HG02981 (cell line): ENCODE results near the gene RPS6KL1.

Experiments
- ATAC-seq: cut with Tn5 transposase; IDR thresholded peaks from one replicate; pipeline ENCODE4 v1.9.1; 2021; ENCODE audit warnings: mild to moderate bottlenecking, moderate library complexity; ENCODE audit not compliant: unreplicated experiment

Gene RPS6KL1

GRCh38 chr14:74922752-74923401 is at the start of gene RPS6KL1:
Gene RPS6KL1 (minus strand): TSS chr14:74923260. CDS start chr14:74921541, 1,719 bp downstream.
- peak; percentile 95 for ATAC-seq

- ATAC-seq = no peak
Measured at GRCh38 chr14:74968811-74969210, 45.8 kb upstream of the RPS6KL1 start.

GRCh38 chr14:74965486-74966153 is 42.6 kb upstream of the RPS6KL1 start:
- ATAC-seq = no peak

DNA sequence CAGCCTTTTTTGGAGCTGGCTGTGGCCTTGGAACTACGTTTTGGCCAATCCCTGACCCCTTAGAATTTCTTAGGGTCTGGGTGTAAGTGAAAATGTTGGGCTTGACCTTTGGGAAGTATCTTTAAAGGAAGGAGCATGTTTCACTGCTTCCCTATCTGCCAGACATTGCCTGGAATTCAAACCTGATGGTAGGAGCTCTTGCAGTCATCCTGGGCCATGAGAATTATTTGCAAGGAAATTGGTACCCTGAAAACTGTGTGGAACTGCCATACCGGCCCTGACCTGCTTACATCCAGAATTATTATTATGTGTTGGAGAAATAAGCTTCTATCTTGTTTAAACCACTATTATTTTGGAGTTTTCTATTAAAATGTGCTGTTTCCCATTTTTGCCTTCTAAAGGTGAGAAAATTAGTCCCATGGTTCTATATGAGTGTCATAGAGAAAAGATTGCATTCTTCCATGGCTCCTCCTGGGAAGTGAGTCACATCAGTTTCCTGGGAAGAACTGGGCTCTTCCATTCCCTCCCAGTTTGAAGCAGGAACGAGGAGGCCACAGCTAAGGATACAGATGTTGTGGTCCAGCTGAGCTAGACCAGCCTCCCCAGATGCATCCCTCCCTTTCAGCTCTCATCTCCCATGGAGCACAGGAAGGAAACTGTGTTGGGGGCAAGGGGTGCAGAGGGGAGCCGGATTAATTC is 41.9 kb upstream of the RPS6KL1 start:
- no peak for ATAC-seq

GRCh38 chr14:74963705-74964271 is 40.7 kb upstream of the RPS6KL1 start:
- ATAC-seq = no peak

DNA sequence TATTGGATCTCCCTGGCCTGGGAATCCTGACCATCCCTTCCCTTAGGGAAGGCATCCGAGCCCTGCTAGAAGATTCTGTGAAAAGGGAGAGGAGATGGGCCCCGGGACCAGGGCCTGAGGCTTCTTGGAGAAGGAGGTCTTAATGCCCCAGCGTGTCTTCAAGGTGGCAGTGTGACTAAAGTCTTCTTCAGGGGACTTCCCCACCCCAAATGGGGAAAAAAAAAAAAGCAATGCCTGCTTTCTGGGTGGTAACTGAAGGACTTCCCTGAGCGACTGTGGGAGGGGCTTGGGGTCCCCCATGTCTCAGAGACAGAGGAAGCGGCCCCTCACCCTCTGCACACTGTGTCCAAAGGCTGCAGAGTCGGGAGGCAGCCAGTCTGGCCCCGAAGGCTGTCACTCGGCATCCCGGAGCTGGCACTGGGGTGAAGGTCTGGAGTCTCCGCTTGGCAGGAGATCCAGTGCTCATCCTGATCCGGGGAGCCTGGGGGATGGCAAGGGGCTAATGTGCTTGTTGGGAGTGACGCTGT is 40.2 kb upstream of the RPS6KL1 start:
- ATAC-seq = no peak

DNA sequence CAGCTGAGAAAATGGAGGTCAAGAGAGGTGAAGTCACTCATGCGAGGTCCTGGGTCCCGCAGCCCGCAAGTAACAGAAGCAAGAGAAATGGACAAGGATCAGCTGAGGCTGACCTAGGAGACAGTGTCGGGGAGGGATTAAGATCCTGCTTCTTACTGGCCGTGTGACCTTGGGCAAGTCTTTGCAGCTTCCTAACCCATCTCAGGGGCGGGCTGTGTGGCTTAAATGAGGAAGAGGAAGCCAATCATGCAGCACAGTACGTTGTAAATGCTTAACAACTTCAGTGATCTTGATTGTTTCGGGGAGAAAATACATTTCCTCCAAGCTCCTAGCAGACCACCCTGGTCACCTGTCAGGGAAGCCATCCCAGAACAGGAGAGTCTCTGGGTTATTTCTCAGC is 39.4 kb upstream of the RPS6KL1 start:
- ATAC-seq = no peak

GRCh38 chr14:74962046-74962445 is 39.0 kb upstream of the RPS6KL1 start:
- ATAC-seq = no peak

DNA sequence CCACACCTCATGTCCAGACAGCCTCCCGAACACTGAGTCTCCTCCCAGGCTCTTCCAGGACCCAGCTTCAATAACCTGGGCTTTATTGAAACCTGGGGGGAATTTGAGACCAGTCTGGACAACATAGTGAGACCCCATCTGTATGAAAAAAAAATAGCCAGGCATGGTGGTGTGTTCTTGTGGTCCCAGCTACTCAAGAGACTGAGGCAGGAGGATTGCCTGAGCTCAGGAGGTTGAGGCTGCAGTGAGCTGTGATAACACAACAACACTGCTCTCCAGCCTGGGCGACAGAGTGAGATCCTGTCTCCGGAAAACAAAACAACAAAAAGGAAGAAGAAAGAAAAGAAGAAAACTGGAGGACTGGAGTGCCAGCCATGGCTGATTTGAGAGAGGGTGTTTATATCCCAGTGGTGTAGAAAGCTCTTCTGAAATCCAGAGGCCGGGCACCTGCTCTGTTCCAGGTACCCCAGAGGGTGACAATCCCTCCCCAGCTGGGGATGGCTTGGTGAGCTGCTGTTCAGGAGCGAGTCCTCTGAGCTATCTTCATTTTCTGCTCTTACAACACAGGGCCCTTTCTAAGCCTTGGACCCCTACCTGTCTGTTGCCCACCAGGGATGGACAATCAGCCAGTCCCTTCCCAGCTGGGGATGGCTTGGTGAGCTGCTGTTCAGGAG is 38.3 kb upstream of the RPS6KL1 start:
- ATAC-seq = no peak

DNA sequence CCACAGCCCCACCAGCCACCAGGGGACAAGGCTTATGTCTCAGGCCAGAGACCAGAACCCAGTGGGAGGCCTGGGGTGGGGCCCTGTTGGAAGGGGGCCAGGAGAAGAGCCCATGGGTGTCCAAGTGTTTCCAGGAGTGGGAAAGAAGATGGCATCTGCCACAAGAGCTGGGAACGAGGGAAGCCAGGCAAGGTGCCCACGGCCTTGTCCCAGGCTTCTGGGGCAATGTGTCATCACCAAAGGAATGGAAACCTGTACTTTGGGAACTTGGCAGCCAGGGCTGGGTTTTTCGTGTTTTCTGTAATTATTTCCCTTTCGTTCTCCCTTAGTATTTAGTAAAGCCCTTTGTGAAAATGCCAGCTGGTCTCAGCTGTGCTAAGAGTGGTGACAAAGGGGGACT is 37.7 kb upstream of the RPS6KL1 start:
- no peak for ATAC-seq

DNA sequence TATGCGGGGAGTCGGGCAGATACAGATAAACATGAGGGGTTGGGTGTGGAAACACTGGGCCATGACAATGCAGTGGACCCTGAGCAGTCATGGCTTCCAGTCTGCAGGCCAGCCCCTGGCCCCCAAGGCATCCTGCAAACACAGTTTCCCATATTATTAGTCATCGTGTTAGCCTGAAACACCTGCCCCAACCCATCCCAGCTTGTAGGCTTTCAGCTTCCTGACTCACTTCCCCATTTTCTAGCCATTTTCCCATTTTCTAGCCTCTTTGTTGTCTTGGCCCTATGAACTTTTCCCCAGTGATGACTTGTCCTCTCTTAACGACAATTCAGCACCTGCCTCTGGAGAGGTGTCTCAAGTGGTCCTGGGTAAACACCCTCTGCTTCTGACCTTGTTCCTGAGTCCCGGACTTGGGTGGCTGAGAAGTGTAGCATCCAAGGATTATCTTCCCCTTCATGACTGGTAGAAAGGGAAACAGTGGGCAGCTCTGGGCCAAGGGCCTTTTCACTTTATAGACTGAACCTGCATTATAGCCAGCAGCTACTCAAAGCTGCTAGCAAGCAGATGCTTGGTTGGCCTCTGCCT is 36.6 kb upstream of the RPS6KL1 start:
- no peak for ATAC-seq

GRCh38 chr14:74956280-74957072 is 33.4 kb upstream of the RPS6KL1 start:
- ATAC-seq = no peak

- ATAC-seq = no peak
Measured at GRCh38 chr14:74956027-74956279, 32.9 kb upstream of the RPS6KL1 start.

DNA sequence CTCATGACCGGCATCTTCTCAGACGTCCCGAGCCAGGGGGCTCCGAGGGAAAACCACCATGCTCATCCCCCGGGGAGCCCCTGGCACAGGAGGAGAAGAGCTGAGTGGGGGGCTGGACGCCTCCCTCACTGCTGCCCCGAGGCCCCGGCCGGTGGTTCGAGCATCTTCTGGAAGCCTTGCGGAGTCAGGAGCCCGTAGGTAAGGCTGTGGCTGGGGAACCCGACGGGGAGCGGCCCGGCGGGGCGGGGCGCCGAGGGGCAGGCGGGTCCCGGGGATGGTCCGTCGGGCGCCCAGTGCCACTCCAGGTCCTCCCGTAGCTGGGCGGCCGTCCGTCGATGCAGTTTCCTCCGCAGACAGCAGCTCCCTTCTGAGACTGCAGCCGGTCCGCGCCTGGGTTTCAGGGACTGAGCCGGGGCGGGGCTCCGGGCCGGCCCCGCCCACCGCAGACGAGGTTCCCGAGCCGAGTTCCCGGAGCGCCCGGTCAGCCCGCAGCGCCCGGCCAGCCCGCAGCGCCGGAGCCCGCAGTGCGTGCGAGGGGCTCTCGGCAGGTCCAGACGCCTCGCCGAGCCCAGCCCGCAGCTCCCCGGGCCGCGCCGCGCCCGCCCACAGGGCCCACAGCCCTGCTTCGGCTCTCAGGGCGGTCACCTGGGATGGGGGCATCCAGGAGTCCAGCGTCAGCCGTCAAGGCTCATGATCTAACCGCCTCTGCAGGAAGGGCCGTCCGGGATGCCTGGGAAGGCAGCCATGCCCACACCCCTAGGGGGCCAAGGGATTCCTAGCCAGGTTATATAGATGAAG is 32.4 kb upstream of the RPS6KL1 start, which contains the start of gene PGF:
Gene PGF (minus strand): TSS at position 369 of the 798 bp plus-strand sequence. CDS start 355 bp downstream, at position 14.
- no peak for ATAC-seq

GRCh38 chr14:74954947-74955228 is 31.8 kb upstream of the RPS6KL1 start:
- no peak for ATAC-seq

DNA sequence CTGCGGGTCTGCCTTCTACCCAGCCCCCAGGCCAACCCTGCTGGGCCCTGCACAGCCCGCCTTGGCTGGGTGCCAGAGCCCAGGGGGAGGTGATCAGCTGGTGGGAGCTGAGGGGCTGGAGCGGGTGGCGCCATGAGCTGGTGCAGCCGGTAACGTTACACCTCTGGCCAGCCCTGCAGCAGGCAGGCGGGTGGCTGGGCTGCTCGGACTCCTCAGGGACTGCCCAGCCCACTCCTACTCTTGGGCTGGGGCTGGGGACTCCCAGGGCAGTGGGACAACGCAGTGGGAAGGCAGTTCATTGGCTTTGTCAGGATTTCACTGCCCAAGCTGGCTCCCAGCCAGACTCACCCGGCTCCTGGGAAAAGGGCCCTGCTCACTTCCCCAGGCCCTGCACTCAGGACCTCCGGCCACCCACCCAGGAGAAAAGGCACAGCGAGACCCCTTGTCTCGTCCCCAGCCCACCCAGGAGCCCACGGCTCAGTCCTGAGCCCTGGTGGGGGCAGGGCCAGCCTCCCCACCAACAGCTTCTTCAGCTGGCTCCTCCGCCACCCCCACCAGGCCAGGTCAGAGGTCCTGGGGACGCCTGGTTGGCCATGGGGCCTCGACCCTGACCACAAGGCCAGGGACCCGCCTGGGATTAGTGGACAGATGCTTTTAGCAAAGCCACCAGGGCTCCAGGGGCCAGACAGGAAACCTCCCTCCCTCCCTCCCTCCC is 31.3 kb upstream of the RPS6KL1 start:
- no peak for ATAC-seq

DNA sequence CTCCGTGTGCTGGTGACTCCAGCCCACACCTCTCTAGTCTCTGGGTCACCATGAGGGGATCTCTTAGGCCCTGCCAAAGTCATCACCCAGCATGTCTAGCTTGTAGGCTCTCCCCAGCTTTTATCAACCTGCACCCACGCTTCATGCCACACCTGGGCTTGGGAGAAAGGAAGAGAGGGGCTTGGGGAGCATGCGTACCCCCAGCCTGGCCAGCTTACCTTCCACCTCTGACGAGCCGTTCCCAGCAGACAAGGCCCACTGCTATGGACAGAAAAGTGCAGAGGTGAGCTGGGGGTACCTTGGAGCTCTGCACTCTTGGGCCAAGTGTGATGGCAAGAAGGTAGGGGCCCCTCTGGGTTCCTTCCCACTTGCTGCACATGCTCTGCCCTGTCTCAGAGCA is 30.6 kb upstream of the RPS6KL1 start:
- no peak for ATAC-seq

DNA sequence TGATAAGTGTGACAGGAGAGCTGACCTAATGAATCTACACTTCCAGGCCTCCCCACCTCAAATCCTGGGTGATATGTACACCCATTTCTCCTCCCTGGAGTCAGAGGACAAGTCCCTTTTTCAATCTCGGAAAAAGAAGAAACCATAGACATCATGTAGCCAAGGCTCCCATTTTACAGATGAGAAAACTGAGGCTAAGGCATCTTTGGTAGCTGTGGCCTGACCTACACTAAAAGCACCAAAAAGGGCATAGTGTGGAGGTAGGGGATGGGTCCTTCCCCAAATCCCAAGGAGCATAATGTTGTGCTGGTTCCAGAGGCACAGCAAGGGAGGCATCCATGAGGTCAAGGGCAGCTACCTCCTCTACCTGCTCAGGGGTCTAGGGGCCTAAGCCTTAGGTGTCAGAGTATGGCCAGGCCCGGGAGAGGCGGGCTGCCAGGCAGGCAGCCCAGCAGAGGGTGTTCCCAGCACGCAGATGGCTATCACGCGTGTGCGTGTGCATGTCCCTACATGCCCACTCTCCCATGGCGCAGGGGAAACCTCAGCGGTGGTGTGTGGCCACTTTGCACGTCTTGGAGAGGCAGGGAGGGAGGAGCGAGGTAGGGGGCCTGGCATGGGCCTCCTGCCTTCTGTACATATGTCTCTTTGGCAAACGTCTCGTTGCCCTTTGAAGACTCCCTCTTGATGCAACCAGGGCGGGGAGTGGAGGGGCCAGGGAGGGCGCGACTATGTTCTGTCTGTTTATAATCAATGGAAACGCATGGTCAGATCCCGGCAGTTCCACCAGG is 29.8 kb upstream of the RPS6KL1 start:
- no peak for ATAC-seq
